GM19035 (cell line): ENCODE data around the gene CTAGE6.
"Not testable (repeated sequence)": the region's sequence is repeated elsewhere in the genome, so short reads cannot be mapped to it uniquely, and the experiment has no call there.

Experiments
- ATAC-seq: cut with Tn5 transposase; IDR thresholded peaks from one replicate; pipeline ENCODE4 v1.9.1; 2021; ENCODE audit not compliant: unreplicated experiment

CTAGE6 gene

DNA sequence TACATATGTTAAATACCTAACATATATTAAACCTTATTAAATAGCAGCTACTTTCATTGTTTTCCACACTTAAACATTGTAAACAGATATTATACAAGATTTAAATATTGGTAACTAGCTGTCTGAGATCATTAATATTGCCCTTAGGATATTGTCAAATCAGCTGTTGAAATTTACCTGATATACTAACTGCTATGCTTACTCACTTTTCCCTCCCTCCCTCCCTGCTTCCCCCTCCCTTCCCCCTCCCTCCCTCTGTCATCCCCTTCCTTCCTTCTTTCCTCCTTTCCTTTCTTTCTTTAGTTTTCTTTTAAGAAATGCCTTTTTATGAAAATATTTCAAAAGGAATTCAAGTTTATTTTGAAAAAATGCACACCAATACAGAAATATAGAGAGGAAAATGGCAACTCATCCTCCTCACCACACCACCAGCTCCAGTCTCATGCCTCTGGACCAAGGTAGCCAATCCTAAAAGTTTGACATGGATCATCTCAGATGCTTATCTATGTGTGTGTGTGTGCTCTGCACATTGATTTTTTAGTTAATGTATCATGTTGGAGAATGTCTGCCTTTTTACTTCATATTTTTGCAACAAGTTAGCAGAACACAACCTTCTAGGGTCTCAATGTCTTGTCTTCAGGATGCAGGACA, 41.8 kb downstream of the CTAGE6 start:
- ATAC-seq = not testable (repeated sequence)

DNA sequence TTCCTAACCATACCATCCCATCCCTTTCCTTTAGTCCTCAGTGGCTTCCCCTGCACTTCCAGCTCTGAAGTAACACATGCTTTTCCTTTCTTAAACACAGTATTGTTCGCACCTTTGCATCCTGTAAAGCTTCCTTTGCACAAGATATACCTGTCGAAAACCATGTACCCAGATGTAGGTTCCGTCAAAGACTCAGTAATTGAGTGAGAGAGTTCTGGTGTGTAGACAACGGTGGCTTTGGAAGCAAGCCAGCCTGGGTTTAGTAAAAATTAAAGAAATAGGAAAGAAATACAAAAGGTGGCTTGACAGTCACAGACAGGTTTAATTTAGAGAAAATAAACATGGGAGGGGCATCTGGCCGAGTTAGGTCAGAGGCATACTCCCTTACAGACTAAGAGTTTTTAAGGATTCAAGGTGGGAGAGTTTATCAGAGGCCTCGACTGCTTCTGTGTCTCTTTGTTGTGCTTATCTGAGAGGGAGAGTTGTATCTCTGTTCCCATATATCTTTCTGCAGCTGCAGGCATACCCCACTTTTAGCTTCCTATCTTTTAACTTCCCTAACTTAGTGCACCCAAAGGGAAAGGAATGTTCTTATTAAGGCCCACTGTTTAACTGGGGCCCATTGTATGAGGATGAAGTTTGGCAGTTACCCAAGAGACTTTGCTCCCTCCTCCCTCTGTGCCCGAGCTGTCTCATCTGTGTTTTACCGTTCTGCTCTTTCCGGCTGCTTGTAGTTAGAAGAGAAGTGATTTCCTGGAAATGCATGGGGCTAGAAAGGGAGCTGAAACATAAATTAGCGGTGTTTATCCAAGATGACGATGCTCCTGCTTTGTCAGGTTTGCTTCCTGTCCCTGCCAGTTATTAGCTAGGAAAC, 42.7 kb downstream of the CTAGE6 start:
- ATAC-seq = not testable (repeated sequence)

DNA sequence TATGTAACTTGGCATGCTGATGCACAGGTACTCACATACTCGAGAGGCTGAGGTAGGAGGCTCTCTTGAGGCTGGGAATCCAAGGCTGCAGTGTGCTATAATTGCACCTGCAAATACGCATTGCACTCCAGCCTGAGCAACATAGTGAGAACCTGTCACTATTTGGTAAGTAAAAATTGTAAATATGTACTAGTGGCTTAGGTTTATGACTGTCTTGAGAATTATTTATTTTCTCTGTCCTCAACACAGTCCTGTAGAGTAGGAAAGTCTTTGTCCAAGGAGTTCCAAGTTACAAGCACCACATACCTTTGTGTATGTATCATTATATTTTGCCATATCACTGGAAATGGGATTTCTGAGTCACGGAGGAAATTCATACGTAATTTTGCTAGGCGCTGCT, 45.1 kb downstream of the CTAGE6 start:
- ATAC-seq = not testable (repeated sequence)

DNA sequence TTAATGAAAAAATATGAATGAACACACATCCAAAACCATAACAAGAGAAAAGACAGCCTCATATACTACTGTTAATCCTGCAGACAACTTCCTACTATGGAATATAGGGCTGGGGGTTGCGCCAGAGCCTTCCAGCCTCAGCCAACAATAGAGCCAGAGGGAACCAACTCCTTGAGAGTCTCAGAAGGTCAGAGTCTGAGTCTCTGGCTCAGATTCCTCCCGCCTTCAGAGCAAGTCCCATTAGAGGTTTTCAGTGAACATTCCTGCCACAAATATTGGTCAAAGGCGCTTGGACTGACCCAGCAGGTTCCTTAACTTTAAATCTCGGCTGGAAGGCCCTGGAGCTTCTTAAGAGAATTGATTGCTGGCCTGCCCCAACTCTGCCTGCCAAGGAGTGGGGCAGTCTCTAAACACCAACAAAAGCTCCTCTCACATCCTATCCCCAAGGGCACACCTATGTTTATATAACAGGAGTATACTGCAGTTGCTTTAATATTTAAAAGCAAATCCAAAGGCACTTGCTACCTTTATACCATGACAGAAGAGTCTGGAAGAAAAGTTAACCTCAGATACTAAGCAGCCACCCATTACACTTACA, 45.7 kb downstream of the CTAGE6 start:
- ATAC-seq = not testable (repeated sequence)

DNA sequence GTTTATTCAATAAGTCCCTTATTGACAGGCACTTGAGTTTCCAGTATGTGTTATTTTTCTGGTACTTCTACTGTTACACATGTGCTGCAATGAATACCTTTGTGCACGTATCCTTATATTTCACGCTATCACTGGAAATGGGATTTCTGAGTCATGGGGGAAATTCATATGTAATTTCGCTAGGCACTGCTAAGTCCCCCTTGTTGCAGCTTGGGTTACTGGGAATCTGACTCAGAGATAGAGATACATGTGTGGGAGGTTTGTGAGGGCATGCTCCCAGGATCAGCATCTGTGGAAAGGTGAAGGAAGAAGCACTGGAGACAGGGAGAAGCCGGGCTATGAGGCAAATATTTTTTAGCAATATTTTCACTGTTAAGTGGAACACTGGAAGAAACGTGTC, 47.6 kb downstream of the CTAGE6 start:
- ATAC-seq = not testable (repeated sequence)
